Measurements from ENCODE around the gene LOXL1. TPM values are rescaled to one million over a fixed set of nuclear protein-coding genes. Genes with fewer than 3 reads are reported as not detected.
A peak's percentile ranks its signal among the peaks of the same experiment; 100 is the strongest.

LOXL1 gene
- polyA plus RNA-seq, 1 donor from 2014 or later, result 2.1 TPM

GRCh38 chr15:73965758-73966113 is 39.5 kb downstream of the LOXL1 start:
- no peaks in the 10 kb centered on the region for H3K79me2 ChIP-seq (replicated peaks; ENCODE audit: insufficient read depth, low read length)
- no peaks in the 10 kb centered on the region for H3K27me3 ChIP-seq (ENCODE audit: insufficient read depth, low read depth, low read length)
- no peaks in the 10 kb centered on the region for H3F3A ChIP-seq (ENCODE audit: insufficient read depth, low read length, poor library complexity, severe bottlenecking)
- no peaks in the 10 kb centered on the region for H3K9me3 ChIP-seq (ENCODE audit: low read length)
- no peaks in the 10 kb centered on the region for H3K36me3 ChIP-seq (ENCODE audit: insufficient read depth, low read length)
- no peak overlapping the region for H3K4me2 ChIP-seq (ENCODE audit: low read length)
- H3K4me3 ChIP-seq (ENCODE audit: low read length), result no peak overlapping the region
- no peaks in the 10 kb centered on the region for H3K9me2 ChIP-seq (ENCODE audit: insufficient read depth, low read length)
- no peak for TF ChIP-seq REST (IDR thresholded peaks at IDR 0.05; ENCODE audit: borderline replicate concordance)
- TF ChIP-seq EP300 (conservative IDR thresholded peaks at IDR 0.05; ENCODE audit: poor library complexity, severe bottlenecking), result no peak
- no peak for TF ChIP-seq EZH2 (IDR thresholded peaks at IDR 0.05; ENCODE audit: borderline replicate concordance, insufficient read depth, low read length, poor library complexity, severe bottlenecking)
- H3K9ac ChIP-seq (ENCODE audit: low read length), result no peak overlapping the region
- peak overlapping the region; percentile 4 for H3K27ac ChIP-seq (ENCODE audit: low read length)
- no peaks in the 10 kb centered on the region for H4K20me1 ChIP-seq (ENCODE audit: insufficient read depth)
- H2AFZ ChIP-seq (ENCODE audit: low read depth, low read length), result no peak overlapping the region

GRCh38 chr15:73968461-73968860 is 42.2 kb downstream of the LOXL1 start:
- H3K79me2 ChIP-seq (replicated peaks; ENCODE audit: insufficient read depth, low read length), result no peaks in the 10 kb centered on the region
- H4K20me1 ChIP-seq (ENCODE audit: insufficient read depth), result no peaks in the 10 kb centered on the region
- TF ChIP-seq EP300 (conservative IDR thresholded peaks at IDR 0.05; ENCODE audit: poor library complexity, severe bottlenecking) (no peak), TAF1 (IDR thresholded peaks at IDR 0.05; ENCODE audit: low read depth) (no peak), SMC3 (conservative IDR thresholded peaks at IDR 0.05; ENCODE audit: poor library complexity) (no peak), REST (IDR thresholded peaks at IDR 0.05; ENCODE audit: borderline replicate concordance) (no peak), EZH2 (IDR thresholded peaks at IDR 0.05; ENCODE audit: borderline replicate concordance, insufficient read depth, low read length, poor library complexity, severe bottlenecking) (no peak), RAD21 (conservative IDR thresholded peaks at IDR 0.05) (no peak), POLR2AphosphoS5 (IDR thresholded peaks at IDR 0.05) (no peak), MXI1 (conservative IDR thresholded peaks at IDR 0.05; ENCODE audit: poor library complexity, severe bottlenecking) (no peak), CTCF (IDR thresholded peaks at IDR 0.05; ENCODE audit: poor library complexity, severe bottlenecking) (no peak)
- no peaks in the 10 kb centered on the region for H3K36me3 ChIP-seq (ENCODE audit: insufficient read depth, low read length)
- no peaks in the 10 kb centered on the region for H3K9me2 ChIP-seq (ENCODE audit: insufficient read depth, low read length)
- H2AFZ ChIP-seq (ENCODE audit: low read depth, low read length), result no peak overlapping the region
- no peak overlapping the region for H3K27ac ChIP-seq (ENCODE audit: low read length)
- H3K9me3 ChIP-seq (ENCODE audit: low read length), result no peaks in the 10 kb centered on the region
- no peak overlapping the region for H3K9ac ChIP-seq (ENCODE audit: low read length)
- H3F3A ChIP-seq (ENCODE audit: insufficient read depth, low read length, poor library complexity, severe bottlenecking), result no peaks in the 10 kb centered on the region
- no peak overlapping the region for H3K4me3 ChIP-seq (ENCODE audit: low read length)
- no peaks in the 10 kb centered on the region for H3K27me3 ChIP-seq (ENCODE audit: insufficient read depth, low read depth, low read length)
- H3K4me2 ChIP-seq (ENCODE audit: low read length), result no peak overlapping the region
